Activated CD8-positive, alpha-beta memory T cell treated with anti-CD3 and anti-CD28 coated beads, Interleukin-2, amount 50 U/mL, for 1 hour (primary cell): Measurements from ENCODE around the gene F8.
A peak's percentile ranks its signal among the peaks of the same experiment; 100 is the strongest.
"Not testable (repeated sequence)": the region's sequence is repeated elsewhere in the genome, so short reads cannot be mapped to it uniquely, and the experiment has no call there.

ENCODE experiments used
- DNase-seq: peaks from one replicate; pipeline ENCODE4 v3.0.0-alpha.2; 2020; ENCODE audit errors: extremely low read depth

Gene F8

GRCh38 chrX:154986826-154987575 lies 35.5 kb downstream of the F8 start:
- DNase-seq, result no peak

GRCh38 chrX:154981116-154981411 lies 41.5 kb downstream of the F8 start:
- DNase-seq, result no peak

- peak; percentile 45 for DNase-seq
Measured at GRCh38 chrX:154980330-154981115, 42.0 kb downstream of the F8 start.

- DNase-seq, result no peak
Measured at GRCh38 chrX:154979629-154980028, 42.9 kb downstream of the F8 start.

- no peak for DNase-seq
Measured at GRCh38 chrX:154968353-154968752, 54.2 kb downstream of the F8 start.

GRCh38 chrX:154967603-154968002 lies 54.9 kb downstream of the F8 start:
- no peak for DNase-seq

- DNase-seq, result no peak
Measured at GRCh38 chrX:154961947-154962346, 60.6 kb downstream of the F8 start.

- DNase-seq, result not testable (repeated sequence)
Measured at GRCh38 chrX:154955799-154956198, 66.7 kb downstream of the F8 start.

GRCh38 chrX:154939265-154939664 lies 83.3 kb downstream of the F8 start:
- not testable (repeated sequence) for DNase-seq

- DNase-seq, result not testable (repeated sequence)
Measured at GRCh38 chrX:154924771-154925170, 97.8 kb downstream of the F8 start.

- no peak for DNase-seq
Measured at GRCh38 chrX:154918060-154918483, 104.5 kb downstream of the F8 start.

GRCh38 chrX:154914052-154914451 lies 108.5 kb downstream of the F8 start:
- DNase-seq, result no peak

GRCh38 chrX:154910528-154910927 lies 112.0 kb downstream of the F8 start:
- DNase-seq, result not testable (repeated sequence)

- not testable (repeated sequence) for DNase-seq
Measured at GRCh38 chrX:154910048-154910447, 112.5 kb downstream of the F8 start.

- no peak for DNase-seq
Measured at GRCh38 chrX:154908821-154909220, 113.7 kb downstream of the F8 start.

GRCh38 chrX:154902408-154902807 lies 120.1 kb downstream of the F8 start:
- DNase-seq, result no peak

GRCh38 chrX:154900323-154900722 lies 122.2 kb downstream of the F8 start:
- no peak for DNase-seq

- DNase-seq, result no peak
Measured at GRCh38 chrX:154892296-154892695, 130.2 kb downstream of the F8 start.

GRCh38 chrX:154890990-154891639 lies 131.4 kb downstream of the F8 start:
- DNase-seq, result no peak

GRCh38 chrX:154886789-154887221 lies 135.7 kb downstream of the F8 start:
- DNase-seq, result not testable (repeated sequence)

GRCh38 chrX:154886069-154886788 lies 136.3 kb downstream of the F8 start, which contains the start of gene F8A1:
F8A1 (plus strand) TSS chrX:154886355; CDS start chrX:154886375, 20 bp downstream.
- DNase-seq, result not testable (repeated sequence)

GRCh38 chrX:154885549-154885948 lies 137.0 kb downstream of the F8 start:
- not testable (repeated sequence) for DNase-seq
